GM04504 (cell line): ENCODE data around the gene FERMT2.
"Not testable (repeated sequence)": the region's sequence is repeated elsewhere in the genome, so short reads cannot be mapped to it uniquely, and the experiment has no call there.

Experiments used
- DNase-seq: peaks from one replicate; pipeline ENCODE4 v3.0.0-alpha.2; 2012; ENCODE audit warnings: low read depth

The FERMT2 gene

DNA sequence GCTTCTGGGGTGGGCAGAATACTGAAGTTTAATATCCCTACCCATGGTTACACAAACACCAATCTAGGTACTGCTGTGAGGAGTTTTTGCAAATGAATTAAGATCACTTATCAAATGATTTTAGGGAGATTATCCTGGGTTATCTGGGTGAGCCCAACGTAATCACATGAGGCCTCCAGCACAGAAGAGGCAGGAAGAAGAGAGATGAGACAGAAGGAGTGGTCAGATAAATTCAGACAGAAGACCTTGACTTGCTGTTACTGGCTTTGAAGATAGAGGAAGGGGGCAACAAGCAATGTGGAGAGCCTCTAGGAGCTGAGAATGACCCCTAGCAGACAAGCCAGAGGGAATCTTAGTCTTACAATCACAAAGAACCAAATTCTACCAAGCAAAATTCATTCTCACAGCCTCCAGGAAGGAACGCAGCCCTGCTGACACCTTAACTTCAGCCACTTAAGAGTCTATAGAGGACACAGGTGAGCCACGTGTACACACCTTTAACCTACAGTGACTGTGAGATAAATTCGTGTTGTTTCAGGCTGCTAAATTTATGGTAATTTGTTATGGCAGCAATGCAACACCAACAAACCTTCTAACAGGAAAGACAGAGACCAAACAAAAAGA is 49.4 kb downstream of the FERMT2 start:
- DNase-seq = no peak

DNA sequence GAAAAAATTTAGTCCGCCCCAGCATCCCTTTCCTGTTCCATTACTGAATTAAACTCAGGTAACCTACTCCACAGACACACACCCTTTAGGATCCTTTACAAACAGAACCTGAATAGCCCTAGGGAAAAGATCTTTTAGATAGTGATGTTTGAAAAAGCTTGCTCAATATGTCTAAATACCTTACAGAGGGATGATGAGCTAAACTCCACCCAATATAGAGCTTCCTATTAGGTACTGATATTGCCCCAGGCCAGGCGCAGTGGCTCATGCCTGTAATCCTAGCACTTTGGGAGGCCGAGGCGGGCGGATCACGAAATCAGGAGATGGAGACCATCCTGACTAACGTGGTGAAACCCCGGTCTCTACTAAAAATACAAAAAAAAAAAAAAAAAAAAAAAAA is 50.1 kb downstream of the FERMT2 start:
- DNase-seq = no peak

DNA sequence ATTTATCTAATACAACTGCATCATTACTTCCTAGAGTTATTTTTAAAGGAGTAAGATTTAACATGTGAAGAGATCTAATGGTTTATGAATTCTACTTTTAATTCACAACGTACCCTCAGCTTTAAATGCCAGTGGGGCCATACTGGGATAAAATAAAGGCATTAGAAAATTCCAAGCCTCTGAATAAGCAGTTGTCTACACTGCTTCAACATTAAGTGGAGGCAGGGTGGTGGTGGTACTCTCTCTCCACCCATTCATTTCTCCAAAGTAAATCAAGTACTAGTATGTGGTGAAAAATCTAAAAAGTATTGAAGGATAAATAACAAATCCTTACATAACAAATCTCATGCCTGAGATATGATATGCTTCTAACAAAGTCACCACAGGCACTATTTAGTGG is 52.4 kb downstream of the FERMT2 start:
- DNase-seq = no peak

DNA sequence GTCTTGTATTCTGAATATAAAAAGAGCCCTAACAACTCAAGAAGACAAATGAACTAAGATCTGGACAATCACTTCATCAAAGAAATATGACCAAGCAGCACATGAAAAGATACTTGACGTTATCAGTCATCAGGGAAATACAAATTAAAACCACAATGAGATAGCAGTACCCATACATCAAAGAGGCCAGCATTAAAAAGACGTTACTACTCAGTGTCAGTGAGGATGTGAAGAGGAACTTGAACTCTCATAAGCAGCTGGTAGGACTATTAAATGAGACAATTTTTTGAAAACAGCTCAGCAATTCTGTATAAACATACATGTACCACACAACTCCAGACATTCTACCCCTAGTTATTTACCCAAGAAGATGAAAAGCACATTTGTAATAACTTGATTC is 55.9 kb downstream of the FERMT2 start:
- DNase-seq = no peak

DNA sequence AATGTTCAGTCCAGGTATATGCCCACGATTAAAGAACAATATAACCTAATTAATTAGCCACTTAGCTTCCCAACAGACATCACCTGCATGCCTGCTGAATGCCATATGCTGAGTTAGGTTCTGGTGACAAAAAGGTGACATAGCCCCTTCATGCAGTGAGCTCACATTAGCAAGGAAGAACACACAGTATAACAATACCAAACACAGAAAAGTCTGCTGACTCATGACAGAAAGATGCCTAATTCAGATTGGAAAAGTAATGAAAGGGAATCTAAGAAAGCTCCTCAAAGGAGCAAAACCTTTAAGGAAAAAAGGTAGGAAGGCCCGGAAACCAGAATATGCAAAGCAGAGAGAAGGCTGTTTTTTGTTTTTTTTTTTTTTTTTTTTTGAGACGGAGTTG is 59.0 kb downstream of the FERMT2 start:
- no peak for DNase-seq

DNA sequence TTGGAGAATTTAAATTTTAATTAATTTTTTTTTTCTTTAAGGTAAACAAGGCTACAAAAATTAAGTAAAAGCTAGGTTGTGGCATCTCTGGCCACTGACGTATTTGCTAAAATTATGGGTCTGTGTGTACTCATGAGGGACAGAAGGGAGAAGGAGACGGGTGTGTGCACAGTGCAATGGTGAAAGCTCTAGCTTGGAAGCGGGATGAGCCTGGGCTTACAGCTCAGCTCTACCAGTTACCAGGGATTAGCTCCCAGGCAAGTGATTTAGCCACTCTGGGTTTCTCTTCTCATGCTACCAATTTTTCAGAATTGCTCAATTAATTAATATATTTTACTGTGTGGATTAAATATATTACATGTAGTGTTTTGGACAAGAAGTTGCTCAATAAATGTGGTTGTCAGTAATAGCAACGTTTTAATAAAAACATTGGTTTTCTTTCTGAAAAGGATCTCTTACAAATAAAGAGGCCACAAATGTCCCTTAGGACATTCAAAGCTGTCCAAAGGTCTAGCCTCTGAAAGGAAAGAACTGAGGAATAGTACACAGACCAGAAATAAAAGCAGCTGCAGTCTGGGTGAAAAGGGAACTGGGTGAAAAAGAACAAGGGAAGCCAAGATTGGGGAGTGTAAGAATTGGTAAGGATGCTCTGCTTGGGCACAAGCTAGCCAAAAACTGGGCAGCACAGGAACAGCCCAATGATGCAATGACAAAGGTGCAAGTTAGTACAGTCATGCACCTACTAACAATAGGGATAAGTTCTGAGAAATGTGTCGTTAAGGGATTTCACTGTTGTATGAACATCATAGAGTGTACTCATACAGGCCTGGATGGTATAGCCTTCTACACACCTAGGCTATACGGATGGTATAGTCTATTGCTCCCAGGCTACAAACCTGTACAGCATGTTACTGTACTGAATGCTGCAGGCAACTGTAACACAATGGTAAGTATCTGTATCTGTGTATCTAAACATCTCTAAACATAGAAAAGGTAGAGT is 61.7 kb downstream of the FERMT2 start:
- no peak for DNase-seq

DNA sequence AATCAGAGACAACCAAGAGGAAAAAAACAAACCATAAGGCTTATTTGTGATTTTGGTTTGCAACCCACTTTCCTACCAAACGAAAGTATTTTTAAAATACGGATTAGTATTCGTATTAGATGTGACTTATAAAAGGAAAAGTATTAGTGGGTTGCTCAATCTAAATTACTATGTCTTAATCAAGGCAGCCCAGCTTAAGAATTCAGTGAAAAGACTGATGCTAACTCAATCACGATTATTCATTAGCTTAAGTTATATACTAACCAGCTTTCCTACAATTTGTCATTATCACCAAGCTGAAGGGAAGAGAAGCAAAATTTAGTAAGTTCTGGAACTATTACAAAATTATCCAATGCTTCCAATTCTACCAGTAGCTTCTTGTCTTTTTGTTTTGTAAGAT is 62.7 kb downstream of the FERMT2 start:
- DNase-seq = no peak

DNA sequence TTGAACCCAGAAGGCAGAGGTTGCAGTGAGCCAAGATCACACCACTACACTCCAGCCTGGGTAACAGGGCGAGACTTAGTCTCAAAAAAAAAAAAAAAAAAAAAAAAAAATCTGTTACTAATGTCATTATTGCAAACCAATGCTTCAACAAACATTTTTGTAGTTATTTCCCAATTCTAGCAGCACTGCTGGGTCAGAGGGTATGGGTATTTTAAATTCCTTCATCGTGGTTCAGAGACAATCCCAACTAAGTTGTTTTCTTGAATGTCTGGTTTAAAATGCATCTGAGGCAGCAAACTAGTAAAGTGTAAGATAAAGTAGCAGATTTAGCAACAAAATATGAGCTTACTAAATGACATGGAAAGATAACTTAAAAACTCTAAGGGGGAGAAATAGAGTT is 65.6 kb downstream of the FERMT2 start:
- DNase-seq = no peak

DNA sequence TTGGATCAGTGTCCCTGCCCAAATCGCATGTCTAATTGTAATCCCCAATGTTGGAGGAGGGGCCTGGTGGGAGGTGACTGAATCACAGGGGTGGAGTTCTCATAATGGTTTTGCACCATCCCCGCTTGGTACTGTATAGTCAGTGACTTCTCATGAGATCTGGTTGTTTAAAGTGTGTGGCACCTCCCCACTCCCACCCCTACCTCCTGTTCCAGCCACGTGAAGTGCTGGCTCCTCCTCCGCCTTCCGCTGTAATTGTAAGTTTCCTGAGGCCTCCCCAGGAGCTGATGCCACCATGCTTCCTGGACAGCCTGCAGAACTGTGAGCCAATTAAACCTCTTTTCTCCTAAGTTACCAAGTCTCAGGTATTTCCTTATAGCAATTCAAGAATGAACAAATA is 67.2 kb downstream of the FERMT2 start:
- no peak for DNase-seq

DNA sequence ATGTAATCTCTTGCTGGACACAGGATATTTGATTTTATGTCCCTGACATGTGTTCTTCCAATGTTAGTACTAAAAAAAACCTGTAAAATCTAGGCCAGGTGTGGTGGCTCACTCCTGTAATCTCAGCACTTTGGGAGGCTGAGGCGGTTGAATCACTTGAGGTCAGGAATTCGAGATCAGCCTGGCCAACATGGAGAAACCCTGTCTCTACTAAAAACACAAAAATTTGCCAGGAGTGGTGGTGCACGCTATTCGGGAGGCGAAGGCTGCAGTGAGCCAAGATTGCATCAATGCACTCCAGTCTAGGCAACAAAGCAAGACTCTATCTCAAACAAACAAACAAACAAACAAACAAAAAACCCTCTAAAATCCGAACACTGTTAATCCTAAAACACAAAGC is 68.0 kb downstream of the FERMT2 start:
- DNase-seq = no peak

DNA sequence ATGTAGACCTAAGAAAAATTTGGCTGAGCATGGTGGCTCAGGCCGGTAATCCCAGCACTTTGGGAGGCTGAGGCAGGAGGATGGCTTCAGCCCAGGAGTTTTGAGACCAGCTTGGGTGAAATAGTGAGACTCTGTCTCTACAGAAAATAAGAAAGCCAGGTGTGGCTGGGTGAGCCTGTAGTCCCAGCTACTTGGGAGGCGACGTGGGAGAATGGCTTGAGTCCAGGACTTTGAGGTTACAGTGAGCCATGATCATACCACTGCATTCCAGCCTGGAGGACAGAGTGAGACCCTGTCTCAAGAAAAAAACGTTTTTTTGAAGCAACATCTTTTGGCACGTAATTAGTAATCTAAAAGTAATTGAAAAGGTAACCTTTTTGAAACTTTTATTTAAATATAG is 70.9 kb downstream of the FERMT2 start:
- DNase-seq = no peak

DNA sequence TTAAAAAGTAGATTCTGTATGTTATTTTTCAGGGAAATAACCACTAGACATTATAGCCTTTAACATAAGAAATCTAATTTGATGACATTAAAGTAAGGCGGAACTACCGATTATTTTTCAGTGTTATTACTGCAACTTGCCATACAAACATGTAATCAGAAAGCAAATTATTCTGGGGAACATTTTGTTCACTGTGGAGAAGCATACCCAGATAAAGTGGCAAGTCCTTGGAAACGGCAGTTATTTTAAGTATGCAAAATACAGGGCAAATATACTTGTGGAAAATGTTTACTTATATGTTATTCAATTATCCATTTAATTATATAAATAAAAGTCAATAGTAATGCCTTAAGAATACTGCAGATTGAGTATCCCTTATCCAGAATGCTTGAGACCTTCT is 71.9 kb downstream of the FERMT2 start:
- DNase-seq = no peak

DNA sequence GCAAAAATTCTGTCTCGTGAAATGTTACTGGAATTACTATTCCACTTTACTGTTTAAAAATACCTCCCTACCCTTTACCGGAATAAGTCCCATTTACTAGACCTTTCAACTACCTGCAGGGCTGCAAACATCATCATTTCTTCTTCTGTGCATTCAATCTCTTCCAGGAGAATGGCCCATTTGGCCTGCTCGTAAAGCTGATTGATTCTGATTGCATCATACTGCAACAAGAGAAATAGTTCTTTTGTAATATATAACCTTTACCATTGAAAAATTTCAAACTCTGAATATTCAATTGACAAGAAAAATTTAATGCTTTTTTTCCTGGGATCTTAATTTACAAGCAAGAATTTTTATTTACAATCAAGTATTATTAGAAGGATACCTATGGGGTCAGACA is 72.4 kb downstream of the FERMT2 start:
- DNase-seq = no peak

DNA sequence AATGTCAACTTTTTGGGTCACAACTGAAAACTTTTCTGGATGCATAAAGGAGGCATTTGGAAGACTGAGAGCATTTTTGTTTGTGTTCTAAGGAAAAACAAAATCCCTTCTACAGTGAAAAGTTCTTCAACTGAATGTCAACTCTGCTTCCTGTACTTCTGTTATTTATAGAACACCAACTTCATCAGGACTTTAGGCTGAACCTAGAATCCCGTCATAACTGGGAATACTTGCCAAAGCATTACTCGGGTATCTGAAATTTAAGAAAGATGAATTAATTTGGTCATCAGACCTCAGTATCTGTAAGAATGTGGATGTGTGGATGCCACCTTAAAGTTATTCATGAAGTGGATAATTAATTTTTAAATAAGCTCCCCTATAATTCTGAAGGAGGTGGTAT is 73.2 kb downstream of the FERMT2 start:
- DNase-seq = peak; percentile 24

DNA sequence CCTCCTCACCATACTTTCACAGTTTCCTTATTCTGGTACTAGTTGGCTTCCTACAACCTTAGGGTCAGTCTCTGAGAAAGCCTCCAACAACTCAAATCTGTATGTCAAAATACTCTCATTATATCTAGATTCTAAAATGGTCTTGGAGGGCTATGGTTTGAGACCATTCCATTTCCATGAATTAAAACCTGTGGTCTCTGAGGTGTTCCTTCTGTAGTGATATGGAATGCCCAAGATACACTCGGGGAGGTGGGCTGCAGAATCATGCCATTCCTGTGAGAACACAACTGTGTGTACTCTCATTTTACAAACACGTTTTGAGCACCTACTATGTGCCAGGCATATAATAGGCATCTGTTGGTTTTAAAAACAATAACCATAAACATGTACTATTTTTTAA is 74.0 kb downstream of the FERMT2 start:
- DNase-seq = no peak

DNA sequence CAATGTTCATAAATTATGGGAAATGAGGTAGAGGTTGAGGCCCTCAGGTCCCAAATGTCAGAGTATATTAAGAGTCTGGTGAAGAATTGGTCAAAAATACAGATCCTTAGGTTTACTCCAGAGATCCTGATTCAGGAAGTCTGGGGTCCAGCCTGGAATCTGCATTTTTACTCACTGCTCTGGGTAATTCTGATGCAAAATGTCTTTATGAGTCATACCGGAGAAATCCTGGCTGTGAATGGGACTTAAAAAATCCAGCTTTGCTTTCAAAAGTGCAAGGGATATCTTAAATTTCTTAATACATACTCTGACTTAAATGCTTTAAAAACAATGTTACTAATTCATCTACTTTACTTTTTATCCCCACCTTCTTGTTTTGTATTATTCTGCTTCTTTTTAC is 74.5 kb downstream of the FERMT2 start:
- DNase-seq = peak; percentile 27

DNA sequence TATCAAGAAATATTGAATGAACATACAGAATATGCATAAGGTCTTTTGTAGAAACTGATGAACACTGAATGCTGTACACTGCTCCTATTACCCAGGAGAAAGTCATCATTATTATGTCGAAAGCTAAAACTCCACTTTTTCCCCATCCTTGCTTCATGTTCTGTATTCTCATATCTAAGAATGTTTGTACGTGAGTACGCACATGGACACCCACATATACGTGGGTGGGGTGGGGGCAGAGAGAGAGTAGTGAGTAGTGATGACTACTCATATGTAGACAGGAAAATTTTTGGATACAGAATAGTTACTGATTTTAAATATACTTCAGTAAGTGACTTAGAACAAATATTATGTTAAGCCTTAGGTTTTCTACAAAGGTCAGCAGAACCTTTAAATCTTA is 75.1 kb downstream of the FERMT2 start:
- no peak for DNase-seq

DNA sequence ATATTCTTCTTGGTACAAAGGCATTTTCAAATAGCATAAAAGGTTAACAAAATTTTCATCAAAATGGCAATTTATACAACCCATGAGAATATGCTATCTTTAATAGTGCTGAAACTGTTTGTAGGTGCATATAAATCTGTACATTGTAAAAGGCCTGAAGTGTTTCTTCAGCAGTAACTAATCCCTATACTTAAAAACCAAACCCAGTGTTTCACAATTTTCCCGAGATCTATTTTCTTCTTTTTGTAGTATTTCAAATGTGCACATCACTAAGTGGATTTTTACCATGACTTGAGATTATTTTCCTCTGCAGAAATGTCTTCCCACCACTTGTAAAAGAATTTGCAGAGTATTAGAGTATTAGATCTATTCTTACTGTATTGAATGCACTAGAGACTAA is 76.5 kb downstream of the FERMT2 start:
- DNase-seq = no peak

DNA sequence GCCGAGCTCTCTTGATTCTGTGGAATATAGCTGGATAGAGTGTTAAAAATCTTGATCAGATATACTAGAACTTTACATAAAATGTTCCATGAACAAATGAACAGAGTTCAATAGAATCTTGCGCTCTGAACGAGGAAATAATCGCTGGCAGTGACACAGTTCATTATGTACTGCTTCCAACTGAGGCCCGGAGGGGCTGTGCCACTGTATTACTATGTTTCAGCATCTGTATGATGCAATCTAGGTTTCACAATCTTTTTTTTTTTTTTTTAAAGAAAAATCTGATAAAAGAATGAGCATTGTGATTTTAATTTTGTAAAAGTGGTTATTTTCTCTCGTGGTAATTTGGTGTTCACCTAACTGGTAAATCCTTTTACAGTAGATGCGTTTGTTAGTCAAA is 77.2 kb downstream of the FERMT2 start:
- peak; percentile 29 for DNase-seq

DNA sequence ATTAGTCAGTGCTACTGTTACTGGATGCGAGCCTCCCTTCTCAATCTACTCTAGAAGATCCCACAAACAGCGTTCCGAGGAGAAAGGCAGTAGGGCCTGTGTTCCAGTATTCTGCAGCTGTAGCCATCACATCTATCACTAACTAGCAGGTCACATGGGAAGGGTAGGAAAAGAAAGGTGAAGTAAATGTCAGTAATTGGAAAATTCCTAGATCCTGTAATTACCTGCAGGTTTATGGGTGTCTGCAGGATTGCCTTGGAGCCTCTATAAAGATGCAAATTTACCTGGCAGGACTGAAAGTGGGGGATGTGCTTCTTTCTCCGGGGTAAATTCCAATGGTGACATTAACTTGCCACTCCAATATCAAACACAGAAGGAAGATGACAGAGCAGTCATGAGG is 77.8 kb downstream of the FERMT2 start:
- DNase-seq = no peak

DNA sequence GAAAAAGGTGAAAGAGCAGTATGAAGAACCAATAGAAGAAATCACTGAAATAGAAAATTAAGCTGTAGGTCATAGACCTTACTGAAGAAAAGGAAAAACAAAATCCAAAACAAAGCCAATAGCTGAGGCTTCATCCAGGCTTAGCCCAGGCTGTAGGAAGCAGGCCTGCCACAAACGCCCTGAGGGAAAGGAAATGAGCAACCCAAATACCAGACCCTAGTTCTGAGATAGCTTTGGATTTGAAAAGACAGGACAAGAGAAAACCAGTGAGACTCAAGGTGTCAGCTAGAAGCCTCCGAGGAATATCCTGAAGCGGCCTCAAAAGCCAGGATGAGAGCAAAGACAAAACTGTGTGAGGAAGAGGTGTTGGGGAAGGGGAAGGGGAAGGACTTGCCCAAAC is 79.2 kb downstream of the FERMT2 start:
- DNase-seq = no peak

DNA sequence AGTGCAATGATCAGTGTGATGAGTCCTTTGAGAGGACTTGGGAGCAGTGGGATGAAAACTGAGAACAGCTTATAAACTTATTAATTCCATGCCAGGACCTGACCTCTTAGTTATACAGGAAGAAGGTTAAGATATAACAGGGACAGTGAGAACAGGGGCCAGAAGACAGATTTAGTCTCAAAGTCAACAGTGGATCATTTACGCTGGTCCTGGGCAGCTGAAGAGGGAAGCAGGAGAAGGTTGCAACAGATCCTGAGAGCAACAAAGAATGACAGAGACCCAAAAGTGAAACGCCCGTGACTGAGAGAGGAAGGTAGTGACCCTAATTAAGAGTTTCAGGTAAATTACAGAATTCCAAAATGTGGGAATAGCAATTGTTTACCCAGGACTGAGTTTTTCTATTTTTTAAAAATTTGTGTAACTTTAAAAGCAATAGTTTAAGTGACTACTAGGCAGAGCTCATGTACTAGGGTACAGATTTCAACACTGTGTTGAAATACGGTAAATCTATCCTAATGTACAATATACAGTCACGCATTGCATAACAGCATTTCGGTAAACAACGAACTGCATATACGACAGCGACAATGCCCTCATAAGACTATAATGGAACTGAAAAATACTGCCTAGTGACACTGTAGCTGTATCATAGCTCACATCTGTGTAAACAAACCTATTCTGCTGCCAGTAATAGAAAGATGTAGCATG is 81.8 kb downstream of the FERMT2 start:
- DNase-seq = no peak

DNA sequence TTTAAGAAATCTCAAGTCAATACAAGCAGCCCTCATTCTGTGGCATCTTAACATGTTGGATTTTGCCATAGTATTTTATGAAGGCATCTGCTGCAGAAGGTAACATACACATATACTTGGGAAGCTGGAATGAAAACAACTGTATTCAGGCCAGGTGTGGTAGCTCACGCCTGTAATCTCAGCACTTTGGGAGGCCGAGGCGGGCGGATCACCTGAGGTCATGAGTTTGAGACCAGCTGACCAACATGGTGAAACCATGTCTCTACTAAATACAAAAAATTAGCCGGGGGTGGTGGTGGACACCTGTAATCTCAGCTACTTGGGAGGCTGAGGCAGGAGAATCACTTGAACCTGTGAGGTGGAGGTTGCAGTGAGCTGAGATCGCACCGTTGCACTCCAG is 86.0 kb downstream of the FERMT2 start:
- DNase-seq = not testable (repeated sequence)
